ENCODE measurements around the gene ARF1. TPM values are rescaled to one million over a fixed set of nuclear protein-coding genes. Genes with fewer than 3 reads are reported as not detected.

ARF1 gene
- total RNA-seq, 2 experiments from 2014 or later = 318 to 322 TPM

DNA sequence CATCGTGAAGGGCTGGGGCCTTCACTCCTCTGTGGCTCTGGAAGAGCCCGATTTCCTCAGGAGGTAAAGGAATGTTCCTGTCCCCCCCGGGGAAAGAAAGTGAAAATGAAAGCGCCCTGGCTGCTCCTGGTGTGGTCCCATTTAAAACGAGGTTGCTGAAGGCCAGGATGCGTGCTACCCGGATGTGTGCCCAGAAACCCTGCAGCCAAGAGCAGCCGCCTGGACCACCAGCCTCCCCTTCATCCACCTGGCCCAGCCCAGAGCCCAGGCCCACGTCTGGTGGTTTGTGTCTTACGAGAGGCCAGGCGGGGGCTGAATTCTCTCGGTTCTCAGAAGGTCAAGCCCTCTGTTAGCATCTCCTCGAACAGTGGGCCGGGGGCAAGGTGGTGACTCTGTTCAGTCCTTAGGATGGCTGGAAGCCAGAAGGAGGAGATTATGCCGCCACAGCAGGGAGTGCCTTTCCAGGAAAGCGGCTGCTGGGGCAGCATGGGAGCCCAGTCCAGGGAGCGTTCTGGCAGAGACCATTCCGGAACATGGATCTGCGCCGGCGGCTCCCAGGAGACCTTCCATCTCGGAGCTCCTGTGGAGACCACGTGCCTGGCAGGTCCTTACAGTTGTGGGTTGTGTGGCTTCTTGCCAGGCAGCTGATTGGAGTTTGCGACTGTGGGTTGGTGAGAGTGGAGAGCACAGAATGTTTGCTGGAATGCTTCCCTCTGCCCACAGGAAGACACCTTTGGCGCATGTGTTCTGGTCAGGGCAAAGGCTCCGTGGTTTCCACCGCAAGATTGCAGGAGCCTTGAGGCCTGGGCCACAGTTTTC lies 58.9 kb downstream of the ARF1 start:
- H3K27ac ChIP-seq (ENCODE audit: low read depth in 1 of 2, low read length in 2 of 2) = peak overlapping the region; percentile 92 to 97
- H3K9me3 ChIP-seq (ENCODE audit: control insufficient read depth in 1 of 2, insufficient read depth in 1 of 2, low read length in 2 of 2) = no peaks in the 10 kb centered on the region
- TF ChIP-seq, protein P1, sequence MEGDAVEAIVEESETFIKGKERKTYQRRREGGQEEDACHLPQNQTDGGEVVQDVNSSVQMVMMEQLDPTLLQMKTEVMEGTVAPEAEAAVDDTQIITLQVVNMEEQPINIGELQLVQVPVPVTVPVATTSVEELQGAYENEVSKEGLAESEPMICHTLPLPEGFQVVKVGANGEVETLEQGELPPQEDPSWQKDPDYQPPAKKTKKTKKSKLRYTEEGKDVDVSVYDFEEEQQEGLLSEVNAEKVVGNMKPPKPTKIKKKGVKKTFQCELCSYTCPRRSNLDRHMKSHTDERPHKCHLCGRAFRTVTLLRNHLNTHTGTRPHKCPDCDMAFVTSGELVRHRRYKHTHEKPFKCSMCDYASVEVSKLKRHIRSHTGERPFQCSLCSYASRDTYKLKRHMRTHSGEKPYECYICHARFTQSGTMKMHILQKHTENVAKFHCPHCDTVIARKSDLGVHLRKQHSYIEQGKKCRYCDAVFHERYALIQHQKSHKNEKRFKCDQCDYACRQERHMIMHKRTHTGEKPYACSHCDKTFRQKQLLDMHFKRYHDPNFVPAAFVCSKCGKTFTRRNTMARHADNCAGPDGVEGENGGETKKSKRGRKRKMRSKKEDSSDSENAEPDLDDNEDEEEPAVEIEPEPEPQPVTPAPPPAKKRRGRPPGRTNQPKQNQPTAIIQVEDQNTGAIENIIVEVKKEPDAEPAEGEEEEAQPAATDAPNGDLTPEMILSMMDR (IDR thresholded peaks at IDR 0.05) = no peak
- ChIA-PET POLR2A (interaction anchor here (0.6 to 3.9 kb wide), 7 partner anchors 10 to 345 kb away, joined by 3 to 56 read pairs (median 9); partner anchors contain the start of genes ARF1, IBA57 and RNF187), CTCF (interaction anchor here (1.0 to 2.2 kb wide), 3 partner anchors 11 to 317 kb away, joined by 3 to 11 read pairs (median 9); no protein-coding TSS in a partner anchor)
- peaks cover 56% of the 10 kb centered on the region for H3K4me1 ChIP-seq (ENCODE audit: insufficient read depth, low read length)
- ATAC-seq (ENCODE audit: poor library complexity) = no peak
- Mint-ChIP-seq H3K4me3 (peak overlapping the region; percentile 90), H3K4me1 (ENCODE audit: low read depth) (peaks cover 44% of the 10 kb centered on the region), H3K36me3 (ENCODE audit: low read depth) (peaks cover 36% of the 10 kb centered on the region), H3K27me3 (no peaks in the 10 kb centered on the region), H3K27ac (peak overlapping the region; percentile 94), H3K9me3 (no peaks in the 10 kb centered on the region)
- H3K4me3 ChIP-seq (ENCODE audit: low read length) = peak overlapping the region; percentile 78
- intact Hi-C loops (cut with DNase I, micrococcal nuclease) = loop anchor here in 1 of 2 experiments (1.0 to 10.0 kb wide), 3 partner anchors 23 to 1363 kb away; partner anchors contain the start of genes MRPL55 and NUP133
- no peaks in the 10 kb centered on the region for H3K27me3 ChIP-seq (ENCODE audit: control insufficient read depth in 1 of 2, insufficient read depth in 2 of 2, low read length in 2 of 2)
- DNase-seq = peak in 5 of 14 experiments; percentile 24 to 80 (median 50)
- H3K36me3 ChIP-seq (ENCODE audit: insufficient read depth, low read length) = peaks cover 30% of the 10 kb centered on the region

DNA sequence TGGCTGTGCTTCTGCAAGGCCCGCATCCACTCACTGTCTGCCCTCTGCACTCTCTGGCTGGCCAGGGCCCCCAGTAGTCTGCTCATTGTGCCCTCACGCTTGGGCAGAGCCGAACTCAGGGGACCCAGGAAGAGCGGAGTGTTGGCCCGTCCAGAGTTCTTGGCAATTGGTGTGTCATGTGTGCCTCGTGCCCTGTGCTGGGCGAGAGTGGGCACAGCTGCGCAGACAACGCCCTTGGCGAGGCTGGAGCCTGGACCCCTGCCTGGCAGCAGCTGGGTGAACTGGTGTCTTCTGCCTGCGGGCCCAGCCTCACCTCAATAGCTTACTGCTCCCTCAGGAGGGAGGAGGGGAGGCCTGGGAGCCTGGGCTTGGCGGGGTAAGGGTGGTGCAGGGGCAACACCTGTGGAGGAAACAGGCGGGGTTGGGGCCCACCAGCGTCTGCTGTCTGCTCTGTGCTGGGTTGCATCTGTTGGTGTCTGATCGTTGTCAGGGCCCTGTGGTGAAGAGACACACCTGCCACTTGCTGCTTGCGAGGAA lies 59.7 kb downstream of the ARF1 start:
- peaks cover 44% of the 10 kb centered on the region for H3K4me1 Mint-ChIP-seq (ENCODE audit: low read depth)
- no peaks in the 10 kb centered on the region for H3K9me3 Mint-ChIP-seq
- peaks cover 60% of the 10 kb centered on the region for H3K4me1 ChIP-seq (ENCODE audit: insufficient read depth, low read length)
- TF ChIP-seq, protein P1 (IDR thresholded peaks at IDR 0.05) = no peak
- peak overlapping the region; percentile 90 for H3K4me3 Mint-ChIP-seq
- peaks cover 42% of the 10 kb centered on the region for H3K36me3 Mint-ChIP-seq (ENCODE audit: low read depth)
- no peak overlapping the region for H3K27ac ChIP-seq (ENCODE audit: low read depth in 1 of 2, low read length in 2 of 2)
- H3K27ac Mint-ChIP-seq = peak overlapping the region; percentile 94
- H3K27me3 ChIP-seq (ENCODE audit: control insufficient read depth in 1 of 2, insufficient read depth in 2 of 2, low read length in 2 of 2) = no peaks in the 10 kb centered on the region
- peaks cover 38% of the 10 kb centered on the region for H3K36me3 ChIP-seq (ENCODE audit: insufficient read depth, low read length)
- intact Hi-C loops (cut with DNase I, micrococcal nuclease) = loop anchor here in 1 of 2 experiments (10.0 kb wide), 1 partner anchor 1363 kb away; the partner anchor contains the start of gene NUP133
- no peaks in the 10 kb centered on the region for H3K9me3 ChIP-seq (ENCODE audit: control insufficient read depth in 1 of 2, insufficient read depth in 1 of 2, low read length in 2 of 2)
- POLR2A ChIA-PET = interaction anchor here (0.6 to 3.9 kb wide), 3 partner anchors 9 to 24 kb away, joined by 3 to 33 read pairs (median 3); partner anchors contain the start of gene IBA57
- CTCF ChIA-PET = interaction anchor here (0.5 to 1.6 kb wide), 2 partner anchors 22 to 38 kb away, joined by 3 to 9 read pairs; partner anchors contain the start of gene IBA57
- H3K4me3 ChIP-seq (ENCODE audit: low read length) = peak overlapping the region; percentile 78
- ATAC-seq (ENCODE audit: poor library complexity) (no peak), DNase-seq (peak in 4 of 14 experiments; percentile 24 to 48 (median 32))
- H3K27me3 Mint-ChIP-seq = no peaks in the 10 kb centered on the region

- H3K27ac ChIP-seq (ENCODE audit: low read depth in 1 of 2, low read length in 2 of 2) = no peak overlapping the region
- H3K27me3 ChIP-seq (ENCODE audit: control insufficient read depth in 1 of 2, insufficient read depth in 2 of 2, low read length in 2 of 2) = no peaks in the 10 kb centered on the region
- no peaks in the 10 kb centered on the region for H3K9me3 ChIP-seq (ENCODE audit: control insufficient read depth in 1 of 2, insufficient read depth in 1 of 2, low read length in 2 of 2)
- Mint-ChIP-seq H3K27ac (peak overlapping the region; percentile 94), H3K4me1 (ENCODE audit: low read depth) (peaks cover 44% of the 10 kb centered on the region), H3K36me3 (ENCODE audit: low read depth) (peaks cover 42% of the 10 kb centered on the region), H3K4me3 (peak overlapping the region; percentile 90), H3K9me3 (no peaks in the 10 kb centered on the region), H3K27me3 (no peaks in the 10 kb centered on the region)
- H3K4me1 ChIP-seq (ENCODE audit: insufficient read depth, low read length) = peaks cover 61% of the 10 kb centered on the region
- TF ChIP-seq, protein P1 (IDR thresholded peaks at IDR 0.05) = no peak
- peak in 1 of 14 experiments; percentile 31 for DNase-seq
- ChIA-PET POLR2A (interaction anchor here (1.2 to 3.9 kb wide), 3 partner anchors 9 to 23 kb away, joined by 3 to 33 read pairs (median 5); partner anchors contain the start of gene IBA57), CTCF (interaction anchor here (0.5 to 1.6 kb wide), 2 partner anchors 22 to 37 kb away, joined by 3 to 9 read pairs; partner anchors contain the start of gene IBA57)
- H3K4me3 ChIP-seq (ENCODE audit: low read length) = no peak overlapping the region
- peaks cover 43% of the 10 kb centered on the region for H3K36me3 ChIP-seq (ENCODE audit: insufficient read depth, low read length)
- intact Hi-C loops (cut with DNase I, micrococcal nuclease) = loop anchor here in 1 of 2 experiments (10.0 kb wide), 1 partner anchor 1362 kb away; the partner anchor contains the start of gene NUP133
- ATAC-seq (ENCODE audit: poor library complexity) = no peak
Measured at GRCh38 chr1:228142701-228143136, 60.2 kb downstream of the ARF1 start.

All from CD4-positive, alpha-beta T cell (primary cell).